HCT116 (cell line): ENCODE measurements around the gene ALDH1L2.
"Not testable (repeated sequence)": the region's sequence is repeated elsewhere in the genome, so short reads cannot be mapped to it uniquely, and the experiment has no call there.

Experiments used
- CEBPB ChIP-seq: IDR thresholded peaks from 2 replicates; pipeline ENCODE4 v1.6.1; 2012; ENCODE audit warnings: low read depth
- CTCF ChIP-seq, 3 experiments: fragments of 200-600 bp in 1 of 3; sonication (generic) in 1 of 3; IDR thresholded peaks in 2 of 3; conservative IDR thresholded peaks in 1 of 3; 2 replicates each; pipeline ENCODE4 v1.5.1; 2012 to 2017; ENCODE audit warnings: low read depth in 2 of 3, low read length in 2 of 3, antibody characterized with exemption in 1 of 3, borderline replicate concordance in 1 of 3, control low read depth in 1 of 3, mild to moderate bottlenecking in 1 of 3, mixed read lengths in 1 of 3, mixed run types in 1 of 3, moderate library complexity in 1 of 3; ENCODE audit not compliant: insufficient read depth in 1 of 3
- POLR2A ChIP-seq: IDR thresholded peaks from 2 replicates; pipeline ENCODE4 v1.7.0; 2011; ENCODE audit warnings: borderline replicate concordance; ENCODE audit not compliant: insufficient read depth, insufficient read length; ENCODE audit errors: extremely low read depth
- POLR2AphosphoS5 ChIP-seq: IDR thresholded peaks from 2 replicates; pipeline ENCODE4 v1.6.1; 2011; ENCODE audit warnings: mild to moderate bottlenecking, low read depth, low read length, moderate library complexity
- RAD21 ChIP-seq: IDR thresholded peaks from 2 replicates; pipeline ENCODE4 v1.6.1; 2012; ENCODE audit warnings: low read depth, mild to moderate bottlenecking
- REST ChIP-seq: IDR thresholded peaks from 2 replicates; pipeline ENCODE4 v1.6.1; 2012; ENCODE audit warnings: low read depth
- SRF ChIP-seq: IDR thresholded peaks from 2 replicates; pipeline ENCODE4 v1.6.1; 2012; ENCODE audit warnings: low read depth
- TCF7L2 ChIP-seq: IDR thresholded peaks from 2 replicates; pipeline ENCODE4 v1.7.0; 2011; ENCODE audit warnings: borderline replicate concordance, inconsistent platforms; ENCODE audit not compliant: insufficient read depth, insufficient read length; ENCODE audit errors: extremely low read depth
- ZNF274 ChIP-seq: fragments of 200-500 bp; sonication (Bioruptor generic); IDR thresholded peaks from 2 replicates; pipeline ENCODE4 v1.6.1; 2014; ENCODE audit warnings: mild to moderate bottlenecking, low read depth, low read length, inconsistent platforms
- TF ChIP-seq, protein P1 (sequence below): IDR thresholded peaks from 2 replicates; pipeline ENCODE4 v1.6.1; 2012
- TF ChIP-seq, protein P2 (sequence below): IDR thresholded peaks from 2 replicates; pipeline ENCODE4 v1.6.1; 2012

DNA sequence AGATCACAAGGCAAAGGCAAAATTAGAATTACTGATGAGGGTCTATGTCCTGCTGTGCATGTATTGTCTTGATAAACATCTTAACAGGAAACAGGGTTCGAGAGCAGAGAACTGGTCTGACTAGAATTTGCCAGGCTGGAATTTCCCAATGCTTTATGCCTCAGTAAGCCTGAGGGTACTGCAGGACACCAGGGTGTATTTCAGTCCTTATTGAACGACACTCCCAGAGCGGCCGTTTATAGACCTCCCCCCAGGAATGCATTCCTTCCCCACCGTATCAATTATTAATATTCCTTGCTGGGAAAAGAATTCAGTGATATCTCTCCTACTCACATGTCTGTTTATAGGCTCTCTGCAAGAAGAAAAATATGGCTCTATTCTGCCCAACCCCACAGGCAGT, 11.1 kb upstream of the ALDH1L2 start:
- TF ChIP-seq CTCF (IDR thresholded peaks at IDR 0.05 in 2 of 3, conservative IDR thresholded peaks at IDR 0.05 in 1 of 3; ENCODE audit: borderline replicate concordance in 1 of 3, insufficient read depth in 1 of 3, low read depth in 2 of 3, low read length in 2 of 3); POLR2A; REST; ZNF274; POLR2AphosphoS5; TCF7L2; CEBPB; RAD21; SRF: not testable (repeated sequence)
- TF ChIP-seq, protein P1, sequence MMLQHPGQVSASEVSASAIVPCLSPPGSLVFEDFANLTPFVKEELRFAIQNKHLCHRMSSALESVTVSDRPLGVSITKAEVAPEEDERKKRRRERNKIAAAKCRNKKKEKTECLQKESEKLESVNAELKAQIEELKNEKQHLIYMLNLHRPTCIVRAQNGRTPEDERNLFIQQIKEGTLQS: not testable (repeated sequence)
- TF ChIP-seq, protein P2, sequence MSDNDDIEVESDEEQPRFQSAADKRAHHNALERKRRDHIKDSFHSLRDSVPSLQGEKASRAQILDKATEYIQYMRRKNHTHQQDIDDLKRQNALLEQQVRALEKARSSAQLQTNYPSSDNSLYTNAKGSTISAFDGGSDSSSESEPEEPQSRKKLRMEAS: not testable (repeated sequence)
